Stimulated activated effector memory CD8-positive, alpha-beta T cell treated with anti-CD3 and anti-CD28 coated beads, Interleukin-12 subunit alpha, Interleukin-12 subunit beta, amount 100 ng/mL, for 72 hours (primary cell): ENCODE results near the gene FEV.

Experiments used
- ATAC-seq: fragments of 150-1000 bp; cut with Tn5 transposase; 2 replicates; pipeline ENCODE4 v1.10.0; 2021
- DNase-seq, 2 donors: peaks; one replicate each; pipeline ENCODE4 v3.0.0; 2021 to 2022; ENCODE audit warnings: low spot score in 2 of 2
- H3K27ac Mint-ChIP-seq: one replicate; pipeline ENCODE4 v1.8.0; 2022; ENCODE audit warnings: mild to moderate bottlenecking, mixed read lengths
- H3K36me3 Mint-ChIP-seq: one replicate; pipeline ENCODE4 v1.8.0; 2022; ENCODE audit warnings: mild to moderate bottlenecking, mixed read lengths
- H3K4me1 Mint-ChIP-seq: one replicate; pipeline ENCODE4 v1.8.0; 2022; ENCODE audit warnings: mixed read lengths
- H3K4me3 Mint-ChIP-seq: one replicate; pipeline ENCODE4 v1.8.0; 2022; ENCODE audit warnings: mild to moderate bottlenecking, mixed read lengths
- H3K9me3 Mint-ChIP-seq: one replicate; pipeline ENCODE4 v1.8.0; 2022; ENCODE audit warnings: mixed read lengths

Gene FEV

DNA sequence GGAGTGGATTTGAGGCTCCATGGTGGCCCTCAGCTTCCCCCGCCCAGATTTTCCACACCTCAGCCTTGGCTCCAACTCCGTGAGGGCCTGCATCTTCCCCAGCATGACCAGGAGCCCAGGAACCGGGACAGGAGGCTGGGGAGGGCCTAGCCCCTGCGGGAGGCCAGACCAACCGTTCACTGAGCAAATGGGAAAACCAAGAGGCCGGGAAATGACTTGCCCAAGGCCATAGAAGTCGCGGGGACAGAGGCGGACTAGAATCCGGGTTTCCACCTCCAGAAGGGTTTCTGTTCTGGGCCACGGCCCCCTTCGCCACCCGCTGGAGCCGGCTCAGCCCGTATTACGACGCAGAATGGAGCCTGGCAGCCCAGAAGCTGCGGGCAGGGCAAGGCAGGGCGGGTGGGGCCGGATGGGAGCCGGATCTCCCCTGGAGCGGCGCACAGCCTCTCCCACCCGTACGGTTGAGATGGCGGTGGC, 16.2 kb upstream of the FEV start:
- Mint-ChIP-seq H3K9me3 (no peaks in the 10 kb centered on the region), H3K36me3 (no peaks in the 10 kb centered on the region), H3K27ac (no peak overlapping the region), H3K4me3 (peak overlapping the region; percentile 8), H3K4me1 (peaks cover 16% of the 10 kb centered on the region)
- DNase-seq (no peak), ATAC-seq (no peak)

DNA sequence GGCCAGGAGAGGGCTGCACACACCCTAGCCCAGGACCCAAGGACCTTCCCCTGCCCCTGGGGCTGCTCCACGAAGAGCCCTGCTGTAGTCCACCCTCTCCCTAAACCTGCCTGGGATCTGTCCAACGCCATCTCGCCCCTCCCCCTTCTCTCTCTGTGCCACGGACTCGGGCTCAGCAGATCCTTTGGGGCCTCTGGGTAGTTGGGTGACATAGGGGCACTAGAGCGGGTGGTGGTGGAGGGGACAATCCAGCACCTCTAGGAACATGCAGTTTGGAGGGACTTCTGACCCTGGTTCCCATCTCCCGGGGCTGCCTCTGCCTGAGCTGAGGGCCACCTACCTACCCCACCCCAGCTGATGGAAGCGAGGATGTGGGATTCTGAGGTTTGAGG, 15.6 kb upstream of the FEV start:
- Mint-ChIP-seq H3K27ac (no peak overlapping the region), H3K36me3 (no peaks in the 10 kb centered on the region), H3K4me1 (peaks cover 16% of the 10 kb centered on the region), H3K4me3 (peak overlapping the region; percentile 8), H3K9me3 (no peaks in the 10 kb centered on the region)
- no peak for ATAC-seq
- DNase-seq: no peak

DNA sequence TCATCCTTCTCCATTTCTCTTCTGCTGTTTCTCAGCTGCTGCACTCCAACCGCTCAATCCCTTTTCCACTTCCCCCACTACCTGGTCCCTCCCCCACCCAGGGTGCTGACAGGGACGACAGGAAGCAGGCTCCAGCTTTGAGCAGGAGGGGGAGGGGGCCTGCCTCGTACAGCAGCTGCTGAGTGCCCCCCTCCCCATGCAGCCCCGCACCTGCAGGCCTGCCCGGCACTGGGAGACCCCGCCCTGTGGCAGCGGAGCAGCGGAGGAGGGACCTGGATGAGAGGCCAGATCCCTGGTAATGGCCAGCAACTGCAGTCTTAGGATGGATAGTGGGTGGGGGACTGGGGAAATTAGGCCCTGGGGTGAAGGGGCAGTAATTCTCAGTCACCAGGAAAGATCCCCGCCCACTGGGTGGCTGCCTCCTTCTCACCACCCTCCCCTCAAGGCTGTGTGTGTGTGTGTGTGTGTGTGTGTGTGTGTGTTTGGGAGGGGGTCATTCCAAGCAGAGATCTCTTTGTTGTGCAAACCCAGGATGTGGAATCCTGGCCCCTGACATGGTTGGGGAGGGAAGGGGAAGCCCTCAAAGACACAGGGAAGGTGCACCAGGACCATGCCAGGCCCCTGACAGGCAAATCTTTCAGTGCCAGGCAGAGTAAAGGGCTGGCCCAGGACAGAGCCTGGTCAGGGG, 15.0 kb upstream of the FEV start:
- DNase-seq (no peak), ATAC-seq (no peak)
- H3K27ac Mint-ChIP-seq: no peak overlapping the region
- no peaks in the 10 kb centered on the region for H3K9me3 Mint-ChIP-seq
- H3K4me3 Mint-ChIP-seq: no peak overlapping the region
- no peaks in the 10 kb centered on the region for H3K36me3 Mint-ChIP-seq
- H3K4me1 Mint-ChIP-seq: peaks cover 16% of the 10 kb centered on the region

DNA sequence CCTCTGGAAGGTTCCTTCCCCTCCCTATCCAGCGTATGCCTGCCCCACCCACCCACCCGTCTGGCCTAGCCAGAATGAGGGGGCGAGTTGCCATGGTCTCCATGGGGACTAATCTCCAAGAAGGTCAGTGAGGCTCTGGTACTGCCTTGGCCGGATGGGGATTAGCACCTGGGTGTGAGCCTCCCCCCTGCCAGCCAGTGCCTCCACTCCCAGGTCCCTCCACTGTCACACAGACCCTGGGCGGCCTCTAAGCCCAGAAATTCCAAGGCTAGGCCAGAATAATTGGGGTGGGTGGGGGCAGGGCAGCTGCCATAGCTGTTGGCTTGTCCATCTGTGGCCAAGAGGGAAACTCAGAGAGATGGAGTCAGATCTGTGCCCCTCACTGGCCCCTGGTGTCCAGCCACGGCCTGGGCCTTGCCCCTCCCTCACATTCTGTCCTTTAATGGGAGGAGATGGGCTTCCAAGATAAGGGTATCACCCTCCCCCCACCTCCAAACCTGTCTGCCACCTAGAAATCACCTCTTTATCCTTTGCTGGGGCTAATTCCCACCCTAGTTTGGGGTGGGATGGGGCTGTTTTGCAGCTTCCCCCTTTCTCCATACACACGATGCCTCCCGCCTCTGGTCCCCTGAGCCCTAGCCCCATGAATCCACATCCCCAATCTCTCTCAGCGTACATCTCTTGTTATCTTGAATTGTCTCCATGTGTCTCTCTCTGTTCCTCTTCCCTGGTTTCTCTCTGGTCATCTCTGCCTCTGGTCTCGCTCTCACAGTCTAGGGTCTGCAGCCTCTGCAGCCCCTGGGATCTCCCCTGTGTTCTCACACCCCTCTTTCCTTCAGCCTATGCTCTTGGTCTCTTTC, 14.3 kb upstream of the FEV start:
- no peak overlapping the region for H3K4me3 Mint-ChIP-seq
- no peaks in the 10 kb centered on the region for H3K9me3 Mint-ChIP-seq
- DNase-seq (no peak), ATAC-seq (no peak)
- no peak overlapping the region for H3K27ac Mint-ChIP-seq
- H3K36me3 Mint-ChIP-seq: no peaks in the 10 kb centered on the region
- H3K4me1 Mint-ChIP-seq: peaks cover 16% of the 10 kb centered on the region

DNA sequence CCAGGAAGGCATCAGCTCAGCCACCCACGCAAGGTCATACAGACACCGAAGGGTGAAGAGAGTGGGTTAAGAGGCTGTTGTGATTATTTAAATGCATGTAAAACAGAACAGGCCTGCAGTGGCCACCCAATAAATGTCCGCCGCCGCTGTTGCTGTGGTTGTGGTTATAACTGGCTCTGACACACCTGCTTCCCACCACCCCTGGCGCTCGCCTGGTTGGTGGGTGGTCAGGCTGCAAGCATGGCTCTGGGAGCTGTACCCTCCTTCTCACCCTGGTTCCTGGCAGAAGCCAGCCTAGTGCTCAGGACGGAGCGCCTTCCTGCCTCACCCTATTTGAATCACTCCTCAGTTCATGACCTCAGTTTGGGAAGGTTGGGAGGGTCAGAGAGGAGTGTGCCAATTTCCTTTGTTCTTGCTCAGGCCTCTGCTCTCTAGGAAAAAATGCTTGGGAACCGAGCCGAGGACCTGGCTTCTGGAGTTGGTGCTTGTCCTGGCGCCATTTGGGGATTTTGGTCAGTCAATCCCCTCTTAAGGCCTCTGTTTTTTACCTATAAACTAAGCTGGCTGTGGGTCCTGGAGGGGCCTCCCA, 13.5 kb upstream of the FEV start:
- Mint-ChIP-seq H3K27ac (no peak overlapping the region), H3K9me3 (no peaks in the 10 kb centered on the region), H3K4me3 (no peak overlapping the region), H3K4me1 (peaks cover 15% of the 10 kb centered on the region), H3K36me3 (no peaks in the 10 kb centered on the region)
- ATAC-seq (no peak), DNase-seq (no peak)

DNA sequence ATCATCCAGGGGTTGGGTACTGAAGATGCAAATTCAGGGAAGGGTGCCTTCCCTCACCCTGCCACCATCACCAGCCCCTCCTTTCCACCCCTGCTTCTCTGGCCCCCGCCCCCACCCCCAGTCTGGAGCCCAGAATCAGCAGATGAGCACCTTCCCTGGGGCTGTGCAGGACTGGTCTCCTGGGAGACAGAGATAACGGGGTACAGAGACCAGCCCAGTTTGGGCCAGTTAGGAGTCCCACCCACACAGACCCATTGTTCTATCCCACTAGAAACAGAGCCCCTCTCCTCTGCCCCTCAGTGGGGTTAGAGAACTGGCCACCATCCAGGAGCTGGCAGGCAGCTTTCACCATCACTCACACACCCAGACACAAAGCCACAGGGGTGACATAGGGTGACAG, 12.7 kb upstream of the FEV start:
- no peak for DNase-seq
- Mint-ChIP-seq H3K36me3 (no peaks in the 10 kb centered on the region), H3K4me3 (no peak overlapping the region), H3K4me1 (peaks cover 7% of the 10 kb centered on the region), H3K9me3 (no peaks in the 10 kb centered on the region), H3K27ac (no peak overlapping the region)
- no peak for ATAC-seq

DNA sequence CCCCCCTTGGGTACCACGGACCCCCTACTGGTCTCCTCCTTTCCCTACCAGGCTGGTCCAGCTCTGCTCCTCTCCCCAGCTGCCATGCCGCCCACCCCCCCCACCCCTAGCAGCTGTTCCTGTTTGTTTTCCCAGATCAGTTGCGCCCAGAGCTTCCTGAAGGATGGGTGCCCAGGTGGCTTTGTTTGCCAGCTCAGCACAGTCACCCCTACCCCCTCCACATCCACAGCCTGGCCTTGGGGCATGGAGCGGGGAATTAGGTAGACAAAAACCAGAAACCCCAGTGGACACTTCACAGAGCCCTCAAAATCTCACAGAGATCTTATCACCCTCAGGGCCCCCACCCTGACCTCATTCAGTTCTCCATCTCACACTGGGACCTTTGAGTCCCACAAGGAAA, 12.0 kb upstream of the FEV start:
- H3K9me3 Mint-ChIP-seq: no peaks in the 10 kb centered on the region
- ATAC-seq: no peak
- no peaks in the 10 kb centered on the region for H3K4me1 Mint-ChIP-seq
- H3K36me3 Mint-ChIP-seq: no peaks in the 10 kb centered on the region
- H3K27ac Mint-ChIP-seq: no peak overlapping the region
- no peak for DNase-seq
- H3K4me3 Mint-ChIP-seq: no peak overlapping the region

DNA sequence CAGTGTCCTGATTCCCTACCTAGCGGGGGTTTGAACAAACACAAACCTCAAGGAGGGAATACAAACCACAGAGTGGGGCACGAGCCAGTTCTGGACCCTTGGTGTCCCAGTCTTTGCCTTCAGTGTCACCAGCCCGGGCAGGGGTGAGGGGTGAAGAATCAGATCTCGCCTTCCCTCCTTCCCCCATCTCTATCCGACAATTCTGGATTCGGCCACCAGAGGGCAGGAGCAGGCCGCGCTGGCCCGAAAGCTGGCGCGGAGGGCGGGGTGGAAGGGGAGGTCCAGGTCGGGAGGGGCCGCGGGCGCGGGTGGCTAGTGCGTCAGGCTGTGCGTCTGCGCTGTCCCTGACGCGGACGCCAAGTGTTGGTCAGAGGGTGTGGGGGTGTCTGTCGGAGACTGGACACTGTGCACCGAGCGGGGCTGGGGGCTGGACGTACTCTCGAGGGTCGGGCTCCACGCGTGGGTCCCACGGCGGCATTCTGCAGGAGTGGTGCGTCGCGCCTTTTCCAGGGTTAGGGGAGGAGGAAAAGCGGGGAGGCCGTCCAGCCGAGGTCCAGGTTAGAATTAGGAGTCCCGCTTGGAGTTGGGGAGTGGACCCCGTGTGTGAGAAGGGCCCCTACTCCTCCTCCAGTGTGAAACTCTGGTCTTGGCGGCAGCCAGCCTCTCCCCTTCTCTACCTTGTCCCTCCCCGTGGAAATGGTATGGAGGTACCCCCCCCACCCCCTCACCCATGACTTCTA, 11.2 kb upstream of the FEV start:
- peak overlapping the region; percentile 45 for H3K4me3 Mint-ChIP-seq

DNA sequence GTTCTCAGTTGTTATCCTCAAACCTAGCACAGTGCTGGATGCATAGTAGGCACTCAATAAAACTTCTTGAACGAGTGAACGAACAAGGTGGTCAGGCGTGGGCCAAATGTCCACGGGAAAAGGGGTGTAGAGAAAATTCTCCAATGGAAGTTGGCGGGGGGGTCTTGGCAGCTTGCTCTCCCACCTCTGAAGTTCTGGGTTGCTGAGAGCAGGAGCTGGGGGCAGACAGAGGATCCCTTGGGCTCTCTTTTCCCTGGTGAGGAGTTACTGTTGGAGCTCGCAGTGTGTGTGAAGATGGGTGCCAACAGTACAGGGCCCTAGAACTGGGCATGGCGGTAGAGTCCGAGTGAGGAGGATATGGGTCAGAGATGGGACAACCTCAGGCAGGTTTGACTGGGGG, 10.6 kb upstream of the FEV start:
- H3K9me3 Mint-ChIP-seq: no peaks in the 10 kb centered on the region
- H3K27ac Mint-ChIP-seq: no peak overlapping the region
- ATAC-seq (no peak), DNase-seq (no peak)
- peaks cover 6% of the 10 kb centered on the region for H3K4me1 Mint-ChIP-seq
- no peaks in the 10 kb centered on the region for H3K36me3 Mint-ChIP-seq
- H3K4me3 Mint-ChIP-seq: peak overlapping the region; percentile 45

More for the DNA sequence above, 11.2 kb upstream of the FEV start:
- H3K36me3 Mint-ChIP-seq: no peaks in the 10 kb centered on the region
- H3K9me3 Mint-ChIP-seq: no peaks in the 10 kb centered on the region
- DNase-seq: peak; percentile 87 to 94
- H3K4me1 Mint-ChIP-seq: peaks cover 6% of the 10 kb centered on the region
- ATAC-seq: peak; percentile 71
- no peak overlapping the region for H3K27ac Mint-ChIP-seq

DNA sequence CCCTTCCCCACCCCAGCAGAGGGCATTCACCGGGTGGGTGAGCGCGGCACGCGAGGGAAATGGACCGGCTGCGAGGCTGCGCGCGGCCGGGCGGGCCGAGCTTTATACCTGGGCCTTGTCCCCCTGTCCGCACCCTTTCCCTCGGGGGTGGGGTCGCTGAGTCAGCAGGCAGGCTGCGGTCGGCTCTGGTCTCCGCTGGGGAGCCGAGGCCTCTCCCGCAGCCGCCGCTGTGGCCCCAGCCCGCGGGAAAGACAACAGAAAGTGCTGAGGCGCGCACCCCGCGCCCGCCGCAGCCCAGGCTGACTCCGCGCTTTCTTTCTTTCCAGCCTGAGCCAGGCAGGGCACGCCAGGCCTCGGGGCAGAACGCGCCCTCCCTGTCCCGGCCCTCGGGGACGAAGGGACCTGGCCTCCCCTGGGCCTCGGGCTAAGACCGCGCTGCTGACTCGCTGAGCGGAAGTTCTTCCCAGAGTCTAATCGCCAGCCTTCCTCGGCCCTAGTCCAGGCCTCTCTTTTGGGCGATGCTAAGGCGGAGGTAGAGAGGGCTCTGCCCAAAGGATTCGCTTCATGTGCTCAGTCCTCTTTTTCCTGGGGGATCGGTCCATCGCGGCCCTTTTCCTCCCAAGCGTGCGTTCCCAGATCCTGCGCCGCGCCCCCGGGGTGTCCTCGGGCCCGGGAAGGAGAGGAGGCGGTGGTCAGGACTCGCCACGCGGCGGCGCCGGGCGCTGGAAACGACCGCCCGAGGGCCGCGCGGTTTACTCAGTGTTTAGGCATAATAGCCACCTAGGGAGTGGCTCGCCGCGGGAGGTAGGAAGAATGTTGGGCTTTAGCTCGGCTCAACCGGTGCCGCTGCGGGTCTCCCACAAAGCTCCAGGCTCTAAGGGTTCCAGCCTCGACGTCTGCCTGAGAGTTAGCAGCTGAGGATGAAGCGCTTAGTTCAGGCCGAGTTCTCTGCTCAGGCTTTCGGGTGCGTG, 8.6 kb upstream of the FEV start, which contains the start of gene CRYBA2:
CRYBA2 (minus strand) TSS at position 78 of the 971 bp plus-strand sequence. CDS start 246 bp downstream, outside the sequence.
- Mint-ChIP-seq H3K27ac (no peak within 1 kb of the TSS), H3K4me3 (peak within 1 kb of the TSS; percentile 38), H3K9me3 (no peaks in the 10 kb centered on the region), H3K36me3 (no peaks in the 10 kb centered on the region), H3K4me1 (peaks cover 6% of the 10 kb centered on the region)
- peak; percentile 9 for ATAC-seq
- no peak for DNase-seq

DNA sequence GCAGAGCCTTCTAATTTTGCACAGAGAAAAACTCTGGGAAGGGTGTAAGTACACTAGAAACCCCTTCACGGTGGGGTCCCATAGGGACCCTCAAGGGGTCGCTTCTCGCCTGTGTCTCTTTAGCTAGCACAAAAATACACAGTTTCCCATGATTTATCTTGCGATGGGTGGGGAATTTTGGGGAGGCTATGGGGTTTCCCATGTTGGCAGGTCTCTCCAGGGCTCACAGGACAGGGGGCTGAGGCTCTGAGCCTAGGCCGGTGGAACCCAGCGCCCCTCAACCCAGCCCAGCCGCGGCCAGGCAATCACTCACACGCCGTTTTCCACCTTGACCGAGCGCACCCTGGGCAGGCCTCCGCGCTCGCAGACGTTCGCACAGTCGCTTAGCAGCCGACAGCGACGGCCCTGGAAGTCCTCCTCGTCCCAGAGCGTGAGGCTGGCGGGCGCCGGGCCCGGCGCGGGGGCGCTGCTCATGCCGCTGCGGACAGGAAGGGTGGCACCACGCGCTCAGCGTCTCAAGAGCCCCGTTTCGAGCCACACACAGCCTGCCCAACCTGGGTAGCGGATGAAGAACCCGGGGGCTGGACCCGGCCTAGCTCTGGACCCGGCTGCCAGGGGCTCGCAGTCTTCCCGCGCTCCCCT, 7.8 kb upstream of the FEV start:
- Mint-ChIP-seq H3K4me3 (no peak overlapping the region), H3K27ac (no peak overlapping the region), H3K4me1 (peaks cover 6% of the 10 kb centered on the region), H3K36me3 (no peaks in the 10 kb centered on the region), H3K9me3 (no peaks in the 10 kb centered on the region)
- ATAC-seq (peak; percentile 16), DNase-seq (no peak)

DNA sequence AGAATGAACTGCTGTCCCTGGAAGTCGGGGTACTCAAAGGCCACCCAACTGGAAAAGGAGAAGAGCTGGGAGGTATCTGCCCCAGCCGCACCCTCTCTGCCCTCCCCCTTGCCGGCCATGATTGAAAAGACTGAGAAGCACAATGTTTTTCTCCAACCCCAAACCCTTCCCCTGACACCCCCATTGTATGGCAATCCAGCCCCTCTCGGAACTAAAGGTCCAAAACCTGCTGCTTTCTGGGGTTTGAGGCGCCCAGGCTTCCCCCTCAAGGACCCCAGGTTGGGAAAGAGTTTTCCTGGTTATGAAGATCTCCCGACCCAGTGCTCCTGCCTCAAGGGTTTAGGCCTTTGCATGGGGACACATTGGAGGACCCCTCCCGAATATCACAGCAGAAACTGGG, 7.2 kb upstream of the FEV start:
- ATAC-seq: no peak
- H3K27ac Mint-ChIP-seq: no peak overlapping the region
- H3K4me3 Mint-ChIP-seq: no peak overlapping the region

DNA sequence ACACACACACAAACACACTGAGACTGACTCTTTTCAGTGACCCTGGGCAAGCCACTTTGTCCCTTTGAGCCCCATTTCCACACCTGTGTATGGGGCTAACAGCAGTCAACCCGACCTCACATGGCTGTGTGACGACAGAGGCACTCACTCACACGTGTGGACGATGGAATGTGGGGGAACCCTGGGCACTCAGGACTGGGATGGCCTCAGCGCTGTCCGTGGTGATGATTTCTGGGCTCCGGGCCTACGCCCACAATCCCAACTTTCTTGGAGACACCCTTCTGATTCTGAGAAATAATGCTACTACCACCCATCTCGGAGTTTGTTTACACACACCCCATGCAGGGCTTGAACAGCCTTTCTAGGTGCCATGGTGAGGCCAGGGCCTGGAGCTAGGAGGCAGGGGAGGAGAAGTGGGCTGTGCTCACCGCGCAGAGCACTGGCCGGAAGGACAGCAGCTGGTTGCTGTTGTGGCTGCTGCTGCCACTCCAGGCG, 6.7 kb upstream of the FEV start:
- ATAC-seq: no peak
- no peaks in the 10 kb centered on the region for H3K36me3 Mint-ChIP-seq
- peaks cover 6% of the 10 kb centered on the region for H3K4me1 Mint-ChIP-seq
- no peak overlapping the region for H3K27ac Mint-ChIP-seq
- no peak for DNase-seq
- no peaks in the 10 kb centered on the region for H3K9me3 Mint-ChIP-seq
- no peak overlapping the region for H3K4me3 Mint-ChIP-seq

More for the DNA sequence above, 7.2 kb upstream of the FEV start:
- Mint-ChIP-seq H3K36me3 (no peaks in the 10 kb centered on the region), H3K4me1 (peaks cover 6% of the 10 kb centered on the region), H3K9me3 (no peaks in the 10 kb centered on the region)
- no peak for DNase-seq

DNA sequence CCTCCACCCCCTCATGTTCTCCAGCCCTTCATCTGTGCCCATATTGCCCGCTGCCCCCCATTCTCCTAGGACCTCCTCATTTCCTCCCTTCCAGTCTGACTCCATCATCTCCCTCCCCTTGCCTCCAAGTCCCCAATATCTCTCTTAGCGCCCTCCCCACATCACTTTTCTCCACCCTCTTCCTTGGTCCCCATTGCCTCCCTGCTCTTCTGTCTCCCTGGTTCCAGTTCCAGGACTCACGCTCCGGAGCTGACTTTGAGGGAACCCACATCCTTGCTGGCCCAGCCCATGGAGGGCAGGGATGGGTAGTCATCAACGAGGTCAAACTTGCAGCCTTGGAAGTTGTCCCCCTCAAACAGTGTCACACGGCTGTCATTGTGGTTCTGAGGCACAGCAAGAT, 5.6 kb upstream of the FEV start:
- H3K27ac Mint-ChIP-seq: no peak overlapping the region
- DNase-seq (no peak), ATAC-seq (no peak)
- peaks cover 9% of the 10 kb centered on the region for H3K4me1 Mint-ChIP-seq
- H3K36me3 Mint-ChIP-seq: no peaks in the 10 kb centered on the region
- H3K9me3 Mint-ChIP-seq: no peaks in the 10 kb centered on the region
- no peak overlapping the region for H3K4me3 Mint-ChIP-seq
